Coronary artery (tissue), 2 donors: ENCODE measurements around the gene HRH3.

Experiments used
- DNase-seq: peaks from one replicate; pipeline ENCODE4 v3.0.0-alpha.2; 2017; ENCODE audit warnings: low spot score
- H3K27ac ChIP-seq, 2 donors: fragments of 200-600 bp; sonication (generic); one replicate each; pipeline ENCODE4 v1.5.1; 2016 to 2019
- H3K4me3 ChIP-seq: fragments of 200-600 bp; sonication (generic); 2 replicates; pipeline ENCODE4 v1.5.1; 2016; ENCODE audit warnings: mild to moderate bottlenecking, moderate library complexity
- TF ChIP-seq, protein P1 (sequence below): fragments of 200-600 bp; sonication (generic); IDR thresholded peaks from one replicate; pipeline ENCODE4 v1.5.1; 2019; ENCODE audit warnings: antibody characterized with exemption

Gene HRH3

GRCh38 chr20:62210496-62210855 lies 9.6 kb downstream of the HRH3 start:
- Histone ChIP-seq H3K4me3 (no peak overlapping the region), H3K27ac (no peak overlapping the region)
- TF ChIP-seq, protein P1, sequence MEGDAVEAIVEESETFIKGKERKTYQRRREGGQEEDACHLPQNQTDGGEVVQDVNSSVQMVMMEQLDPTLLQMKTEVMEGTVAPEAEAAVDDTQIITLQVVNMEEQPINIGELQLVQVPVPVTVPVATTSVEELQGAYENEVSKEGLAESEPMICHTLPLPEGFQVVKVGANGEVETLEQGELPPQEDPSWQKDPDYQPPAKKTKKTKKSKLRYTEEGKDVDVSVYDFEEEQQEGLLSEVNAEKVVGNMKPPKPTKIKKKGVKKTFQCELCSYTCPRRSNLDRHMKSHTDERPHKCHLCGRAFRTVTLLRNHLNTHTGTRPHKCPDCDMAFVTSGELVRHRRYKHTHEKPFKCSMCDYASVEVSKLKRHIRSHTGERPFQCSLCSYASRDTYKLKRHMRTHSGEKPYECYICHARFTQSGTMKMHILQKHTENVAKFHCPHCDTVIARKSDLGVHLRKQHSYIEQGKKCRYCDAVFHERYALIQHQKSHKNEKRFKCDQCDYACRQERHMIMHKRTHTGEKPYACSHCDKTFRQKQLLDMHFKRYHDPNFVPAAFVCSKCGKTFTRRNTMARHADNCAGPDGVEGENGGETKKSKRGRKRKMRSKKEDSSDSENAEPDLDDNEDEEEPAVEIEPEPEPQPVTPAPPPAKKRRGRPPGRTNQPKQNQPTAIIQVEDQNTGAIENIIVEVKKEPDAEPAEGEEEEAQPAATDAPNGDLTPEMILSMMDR, result no peak
- DNase-seq, result no peak

DNA sequence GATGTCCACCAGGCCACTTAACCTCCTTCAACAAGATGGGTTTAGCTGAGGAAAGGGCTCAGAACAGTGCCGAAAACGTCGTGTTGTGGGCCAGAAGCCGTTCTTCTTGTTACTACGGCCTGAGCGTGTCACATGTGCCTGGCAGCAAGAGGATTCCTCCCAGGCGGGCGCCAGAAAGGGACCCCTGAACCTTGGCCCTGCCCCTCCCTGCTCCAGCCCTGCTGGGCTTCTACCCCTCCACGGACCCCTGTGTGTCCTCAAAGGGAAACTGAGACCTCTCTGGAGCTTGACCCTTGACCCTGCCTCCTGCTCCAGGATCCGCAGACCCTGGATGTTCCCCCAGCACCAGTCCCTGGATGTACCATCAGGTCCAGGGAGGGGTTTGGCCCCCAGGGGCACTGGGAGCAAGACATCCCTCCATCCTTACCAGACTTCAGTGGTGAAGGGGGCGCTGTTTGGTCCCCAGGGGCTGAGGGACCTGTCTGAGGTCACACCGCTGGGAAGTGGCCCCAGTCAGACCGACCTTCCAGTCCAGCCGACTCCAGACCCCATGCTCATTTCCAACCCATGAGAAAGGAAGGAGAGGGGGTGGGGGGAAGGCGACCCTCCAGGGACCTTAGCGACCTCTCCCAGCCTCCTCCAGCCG lies 10.1 kb downstream of the HRH3 start:
- no peak for DNase-seq
- H3K4me3 ChIP-seq, result no peak overlapping the region
- TF ChIP-seq, protein P1, result no peak
- H3K27ac ChIP-seq, result no peak overlapping the region

DNA sequence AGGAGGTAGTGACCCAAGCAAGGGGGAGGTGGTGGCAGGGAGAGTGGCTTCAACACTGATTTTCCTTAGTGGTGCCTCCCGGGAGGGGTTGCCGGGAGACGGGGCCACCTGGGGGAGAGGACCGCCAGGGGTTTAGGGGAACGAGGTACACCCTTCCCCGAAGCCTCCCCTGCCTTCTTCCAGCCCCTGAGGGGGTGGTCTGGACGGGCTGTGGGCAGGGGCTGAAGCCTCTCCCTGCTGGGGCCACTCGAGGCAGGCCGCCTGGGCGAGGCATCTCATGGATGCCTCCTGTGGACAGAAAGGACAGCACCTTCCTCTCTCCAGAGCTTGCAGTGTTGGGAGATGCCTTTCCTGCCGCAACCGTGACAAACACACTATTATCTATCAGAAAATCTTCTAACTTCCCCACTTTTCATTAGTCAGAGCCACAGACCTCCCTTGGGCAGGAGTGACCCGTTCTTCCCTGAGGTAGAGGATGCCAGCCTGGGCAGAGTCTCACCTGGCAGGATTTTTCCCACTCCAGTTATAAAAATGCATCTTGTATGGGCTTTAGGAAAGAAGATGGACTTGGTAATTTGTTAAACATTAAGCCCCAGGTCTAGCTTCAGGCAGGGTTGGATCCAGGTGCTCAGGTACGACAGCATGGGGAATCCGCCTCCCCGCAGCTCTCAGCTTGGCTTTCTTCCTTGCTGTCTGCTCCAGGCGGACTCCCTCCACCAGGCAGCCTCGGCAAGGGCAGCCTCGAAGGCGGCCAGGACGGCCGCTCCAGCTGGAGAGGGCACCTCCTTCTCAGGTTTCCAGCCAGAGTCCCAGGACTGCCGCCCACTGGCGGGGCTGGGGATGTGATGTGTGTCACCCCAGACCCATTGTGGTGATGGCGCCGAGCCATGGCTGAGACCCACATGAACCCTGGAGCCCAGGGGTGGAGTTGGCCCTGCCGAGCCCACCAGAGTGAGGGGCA lies 11.0 kb downstream of the HRH3 start:
- Histone ChIP-seq H3K27ac (no peak overlapping the region), H3K4me3 (no peak overlapping the region)
- TF ChIP-seq, protein P1, result no peak
- DNase-seq, result no peak

DNA sequence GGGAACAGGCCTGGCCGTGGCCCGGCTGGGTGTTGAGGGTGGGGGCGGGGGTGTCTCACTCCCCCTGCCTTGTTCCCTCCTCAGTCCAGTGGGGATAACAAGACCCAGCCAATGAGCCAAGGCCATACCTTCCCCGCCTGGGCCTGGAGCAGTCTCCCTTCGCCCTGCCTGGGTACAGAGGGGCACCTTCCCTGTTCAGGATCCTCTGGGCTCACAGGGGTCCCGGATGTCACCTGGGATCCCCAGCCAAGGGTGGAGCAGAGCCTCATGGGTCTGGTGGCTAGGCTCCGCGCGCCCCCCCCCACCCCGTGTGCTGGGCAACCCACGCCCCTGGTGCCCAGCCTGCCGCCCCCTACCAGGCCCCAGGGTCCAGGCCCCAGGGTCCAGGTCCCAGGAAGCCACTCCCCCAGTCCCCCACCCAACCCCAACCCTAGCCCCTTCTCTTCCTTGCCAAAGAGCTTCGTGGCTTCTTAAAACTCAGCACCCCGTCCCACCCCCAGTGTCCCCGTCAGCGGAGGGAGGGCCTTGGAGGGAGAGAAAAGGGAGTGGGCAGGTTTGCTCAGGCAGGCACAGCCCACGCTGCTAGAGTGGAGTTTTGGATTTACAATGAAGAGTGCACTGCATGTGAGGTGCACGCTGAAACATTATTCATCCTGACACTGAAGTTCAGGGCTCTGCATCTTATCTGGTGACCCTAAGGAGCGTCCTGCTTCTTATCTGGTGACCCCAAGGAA lies 11.8 kb downstream of the HRH3 start:
- DNase-seq, result no peak
- TF ChIP-seq, protein P1, result no peak
- Histone ChIP-seq H3K4me3 (no peak overlapping the region), H3K27ac (no peak overlapping the region)

- TF ChIP-seq, protein P1, result no peak
- Histone ChIP-seq H3K27ac (no peak overlapping the region), H3K4me3 (no peak overlapping the region)
- no peak for DNase-seq
Measured at GRCh38 chr20:62206388-62206775, 13.7 kb downstream of the HRH3 start.

- DNase-seq, result no peak
Measured at GRCh38 chr20:62205618-62206387, 14.3 kb downstream of the HRH3 start.

More at GRCh38 chr20:62205618-62206387, 14.3 kb downstream of the HRH3 start:
- no peak overlapping the region for H3K27ac ChIP-seq
- TF ChIP-seq, protein P1, result no peak
- H3K4me3 ChIP-seq, result no peak overlapping the region
